OCI-LY7 (cell line): ENCODE data around the gene BSDC1. TPM values are rescaled to one million over a fixed set of nuclear protein-coding genes. Genes with fewer than 3 reads are reported as not detected.
A peak's percentile ranks its signal among the peaks of the same experiment; 100 is the strongest.

Experiments used
- BruUV-seq: library from RNA; stranded (reverse); fragments of 400-500 nt; replicated peaks from 2 replicates; lab custom pipeline; 2021; lab: Mats Ljungman, UMichigan
- CTCF ChIA-PET: fragments of 300-600 bp; sonication (Branson Sonifier 250); formaldehyde crosslinking; loops from one replicate; lab custom pipeline; 2022; ENCODE audit warnings: antibody characterized with exemption; ENCODE audit not compliant: unreplicated experiment; lab: Charles Lee
- POLR2A ChIA-PET: fragments of 300-600 bp; sonication (Branson Sonifier 250); formaldehyde crosslinking; loops from one replicate; lab custom pipeline; 2022; ENCODE audit warnings: antibody characterized with exemption; lab: Charles Lee
- DNase-seq: peaks from one replicate; pipeline ENCODE4 v3.0.0-alpha.2; 2015; ENCODE audit warnings: low spot score
- H2AFZ ChIP-seq: fragments of 200-600 bp; sonication (generic), shearing (Covaris generic); 2 replicates; pipeline ENCODE4 v1.6.1; 2014; ENCODE audit warnings: mild to moderate bottlenecking, antibody characterized with exemption, low read length, moderate library complexity
- H3K27ac ChIP-seq: fragments of 200-600 bp; sonication (generic); 2 replicates; pipeline ENCODE4 v1.5.1; 2014; ENCODE audit warnings: mixed run types, low read depth, mild to moderate bottlenecking, moderate library complexity, low read length, inconsistent platforms; ENCODE audit not compliant: poor library complexity, severe bottlenecking
- H3K36me3 ChIP-seq: fragments of 200-600 bp; sonication (generic); 2 replicates; pipeline ENCODE4 v1.6.1; 2014; ENCODE audit warnings: mild to moderate bottlenecking, antibody characterized with exemption, low read length, moderate library complexity, mixed read lengths; ENCODE audit not compliant: insufficient read depth
- H3K4me1 ChIP-seq: fragments of 200-600 bp; sonication (generic); 2 replicates; pipeline ENCODE4 v1.5.1; 2014; ENCODE audit warnings: mild to moderate bottlenecking, low read length; ENCODE audit not compliant: insufficient read depth, poor library complexity, severe bottlenecking
- H3K4me2 ChIP-seq: fragments of 200-600 bp; sonication (generic); 2 replicates; pipeline ENCODE4 v1.6.1; 2014; ENCODE audit warnings: mild to moderate bottlenecking, low read length
- H3K4me3 ChIP-seq: fragments of 200-600 bp; sonication (generic); 2 replicates; pipeline ENCODE4 v1.5.1; 2014; ENCODE audit warnings: mild to moderate bottlenecking, low read depth, low read length; ENCODE audit not compliant: poor library complexity, severe bottlenecking
- H3K79me2 ChIP-seq: fragments of 200-600 bp; sonication (generic); 2 replicates; pipeline ENCODE4 v1.6.1; 2016; ENCODE audit warnings: low read depth, mild to moderate bottlenecking, low read length, moderate library complexity, mixed read lengths; ENCODE audit not compliant: insufficient read depth
- H3K9me2 ChIP-seq: fragments of 200-600 bp; sonication (generic); 2 replicates; pipeline ENCODE4 v1.6.1; 2016; ENCODE audit warnings: mild to moderate bottlenecking, low read length, mixed read lengths; ENCODE audit not compliant: insufficient read depth
- H3K9me3 ChIP-seq: fragments of 200-600 bp; sonication (generic); 2 replicates; pipeline ENCODE4 v1.6.1; 2014; ENCODE audit warnings: mild to moderate bottlenecking, mixed run types, low read length, mixed read lengths
- H4K20me1 ChIP-seq: fragments of 200-600 bp; sonication (generic); 2 replicates; pipeline ENCODE4 v1.6.1; 2014; ENCODE audit warnings: mild to moderate bottlenecking, antibody characterized with exemption, low read length, moderate library complexity, mixed read lengths; ENCODE audit not compliant: insufficient read depth
- CTCF ChIP-seq: fragments of 200-600 bp; sonication (generic); conservative IDR thresholded peaks from 2 replicates; pipeline ENCODE4 v1.5.1; 2014; ENCODE audit warnings: mild to moderate bottlenecking, antibody characterized with exemption, low read length, moderate library complexity, mixed read lengths
- EZH2phosphoT487 ChIP-seq: fragments of 200-600 bp; sonication (generic); IDR thresholded peaks from 2 replicates; pipeline ENCODE4 v1.6.1; 2018; ENCODE audit warnings: low read depth, borderline replicate concordance, mild to moderate bottlenecking, mixed run types, antibody characterized with exemption, low read length, moderate library complexity, mixed read lengths
- intact Hi-C: fragments of 100-400 bp; cut with micrococcal nuclease; formaldehyde crosslinking; loops from one replicate; pipeline ENCODE4 v1.10.0; 2022; ENCODE audit not compliant: unreplicated experiment
- total RNA-seq, 2 experiments: library from RNA; depleted of rRNA in 1 of 2; stranded (reverse); fragments of >200 nt in 1 of 2; shearing (Covaris generic) in 1 of 2; gene quantifications; 2 replicates each; pipeline ENCODE4 v1.2.3, GENCODE V29; 2014 to 2022

BSDC1 gene
- total RNA-seq, 2 experiments from 2014 or later: 29.6 to 41.8 TPM

DNA sequence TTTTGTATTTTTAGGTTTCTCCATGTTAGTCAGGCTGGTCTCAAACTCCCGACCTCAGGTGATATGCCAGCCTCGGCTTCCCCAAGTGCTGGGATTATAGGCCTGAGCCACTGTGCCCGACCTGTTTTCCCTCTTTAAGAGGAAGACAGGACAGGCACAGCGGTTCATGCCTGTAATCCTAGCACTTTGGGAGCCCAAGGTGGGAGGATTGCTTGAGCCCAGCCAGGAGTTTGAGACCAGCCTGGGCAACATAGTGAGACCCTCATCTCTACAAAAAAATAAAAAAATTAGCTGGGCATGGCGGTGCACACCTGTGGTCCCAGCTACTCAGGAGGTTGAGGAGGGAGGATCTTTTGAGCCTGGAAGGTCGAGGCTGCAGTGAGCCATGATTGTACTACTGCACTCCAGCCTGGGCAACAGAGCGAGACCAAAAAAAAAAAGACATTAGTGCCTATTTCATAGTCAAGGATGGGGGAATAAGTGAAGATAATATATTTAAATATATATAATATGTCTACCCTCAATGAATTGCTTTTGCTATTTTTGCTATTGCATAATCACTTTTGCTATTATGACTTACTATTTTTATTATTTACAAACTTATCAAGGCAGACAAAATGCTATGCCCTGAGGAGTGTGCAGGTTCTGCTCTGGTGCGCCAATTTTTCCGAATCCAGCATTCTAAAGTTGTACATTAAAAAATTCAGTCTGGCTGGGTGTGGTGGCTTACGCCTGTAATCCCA, 75.9 kb downstream of the BSDC1 start:
- intact Hi-C loops: no loop called here
- no TSS peak for BruUV-seq

DNA sequence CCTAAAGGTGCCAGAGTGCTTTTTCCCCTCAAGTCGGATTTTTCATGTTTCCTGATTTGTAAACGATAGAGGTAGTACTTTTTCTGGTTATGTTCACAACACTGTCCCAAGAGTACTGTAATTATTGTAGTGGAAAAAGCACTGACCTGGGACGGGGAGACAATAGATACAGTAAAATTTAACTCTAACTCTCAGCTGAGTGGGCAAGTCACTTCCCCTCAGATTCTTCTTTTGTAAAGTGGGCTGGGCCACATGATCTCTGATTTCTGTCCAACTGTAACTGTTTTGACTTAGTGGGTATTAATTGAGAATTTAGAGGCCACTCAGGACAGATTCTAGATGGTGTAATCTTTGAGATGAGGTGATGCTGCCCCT, 77.4 kb downstream of the BSDC1 start:
- intact Hi-C loops: loop anchor here (1.0 to 2.0 kb wide), 4 partner anchors 25 to 102 kb away; partner anchors contain the start of genes EIF3I, HDAC1 and TMEM234
- Histone ChIP-seq H3K36me3 (peaks cover 70% of the 10 kb centered on the region), H3K4me3 (peak overlapping the region; percentile 40), H3K9me3 (no peaks in the 10 kb centered on the region; the same call in 1 of the 2 replicates), H2AFZ (no peak overlapping the region; the same call in 1 of the 2 replicates), H3K9me2 (no peaks in the 10 kb centered on the region), H4K20me1 (no peaks in the 10 kb centered on the region), H3K79me2 (peaks cover 77% of the 10 kb centered on the region), H3K27ac (peak overlapping the region; percentile 86), H3K4me2 (peak overlapping the region; percentile 62), H3K4me1 (peaks cover 81% of the 10 kb centered on the region)
- ChIA-PET CTCF (interaction anchor here (0.6 to 2.8 kb wide), 2 partner anchors 101 to 106 kb away, joined by 5 to 10 read pairs; no protein-coding TSS in a partner anchor), POLR2A (interaction anchor here (0.6 to 2.1 kb wide), 14 partner anchors 11 to 74 kb away, joined by 3 to 6 read pairs (median 4); partner anchors contain the start of gene LCK)
- DNase-seq: peak; percentile 74
- no TSS peak for BruUV-seq
- TF ChIP-seq EZH2phosphoT487 (no peak), CTCF (no peak)

More for the DNA sequence above, 75.9 kb downstream of the BSDC1 start:
- H3K4me1 ChIP-seq: peaks cover 94% of the 10 kb centered on the region
- no peaks in the 10 kb centered on the region for H4K20me1 ChIP-seq
- H3K4me3 ChIP-seq: no peak overlapping the region
- no peak overlapping the region for H3K4me2 ChIP-seq
- H3K9me3 ChIP-seq: no peaks in the 10 kb centered on the region; the same call in 1 of the 2 replicates
- H3K9me2 ChIP-seq: no peaks in the 10 kb centered on the region
- POLR2A ChIA-PET: interaction anchor here (0.7 to 1.4 kb wide), 6 partner anchors 26 to 75 kb away, joined by 3 to 5 read pairs (median 4); partner anchors contain the start of gene HDAC1
- H2AFZ ChIP-seq: no peak overlapping the region
- H3K79me2 ChIP-seq: peaks cover 76% of the 10 kb centered on the region
- peak overlapping the region; percentile 86 for H3K27ac ChIP-seq
- CTCF ChIA-PET: interaction anchor here (1.0 to 2.8 kb wide), 3 partner anchors 22 to 102 kb away, joined by 3 to 10 read pairs (median 4); no protein-coding TSS in a partner anchor
- peaks cover 72% of the 10 kb centered on the region for H3K36me3 ChIP-seq
- no peak for DNase-seq
- TF ChIP-seq CTCF: no peak

Other genes starting within 250 kb of the BSDC1 start
- 42.0 and 47.5 TPM in 2 replicates for gene TXLNA, start 214.8 kb downstream of the BSDC1 start, total RNA-seq (2014; rRNA removed; shearing (Covaris generic))
- 46.4 and 47.3 TPM in 2 replicates for gene TXLNA, start 214.8 kb downstream of the BSDC1 start, total RNA-seq (2022)
- 28.3 and 32.8 TPM in 2 replicates for gene CCDC28B, start 193.8 kb downstream of the BSDC1 start, total RNA-seq (2014; rRNA removed; shearing (Covaris generic))
- 53.4 and 54.4 TPM in 2 replicates for gene CCDC28B, start 193.8 kb downstream of the BSDC1 start, total RNA-seq (2022)
- 12.1 and 14.5 TPM in 2 replicates for gene IQCC, start 188.8 kb downstream of the BSDC1 start, total RNA-seq (2014; rRNA removed; shearing (Covaris generic))
- gene IQCC, start 188.8 kb downstream of the BSDC1 start, total RNA-seq (2022): 8.0 and 8.4 TPM in 2 replicates
- 0.06 and 0.15 TPM in 2 replicates for gene DCDC2B, start 185.4 kb downstream of the BSDC1 start, total RNA-seq (2014; rRNA removed; shearing (Covaris generic))
- gene DCDC2B, start 185.4 kb downstream of the BSDC1 start, total RNA-seq (2022): 0.26 and 0.29 TPM in 2 replicates
- 14.9 and 17.1 TPM in 2 replicates for gene TMEM234, start 172.1 kb downstream of the BSDC1 start, total RNA-seq (2014; rRNA removed; shearing (Covaris generic))
- 17.5 and 24.5 TPM in 2 replicates for gene TMEM234, start 172.1 kb downstream of the BSDC1 start, total RNA-seq (2022)
- gene EIF3I, start 172.0 kb downstream of the BSDC1 start, total RNA-seq (2014; rRNA removed; shearing (Covaris generic)): 144 and 182 TPM in 2 replicates
- gene EIF3I, start 172.0 kb downstream of the BSDC1 start, total RNA-seq (2022): 193 and 207 TPM in 2 replicates
- 1.1 and 1.6 TPM in 2 replicates for gene FAM167B, start 147.2 kb downstream of the BSDC1 start, total RNA-seq (2014; rRNA removed; shearing (Covaris generic))
- gene FAM167B, start 147.2 kb downstream of the BSDC1 start, total RNA-seq (2022): 1.8 and 3.1 TPM in 2 replicates
- 217 and 218 TPM in 2 replicates for gene LCK, start 143.2 kb downstream of the BSDC1 start, total RNA-seq (2014; rRNA removed; shearing (Covaris generic))
- 135 and 146 TPM in 2 replicates for gene LCK, start 143.2 kb downstream of the BSDC1 start, total RNA-seq (2022)
- 259 and 270 TPM in 2 replicates for gene HDAC1, start 102.4 kb downstream of the BSDC1 start, total RNA-seq (2014; rRNA removed; shearing (Covaris generic))
- gene HDAC1, start 102.4 kb downstream of the BSDC1 start, total RNA-seq (2022): 254 and 263 TPM in 2 replicates
- gene MARCKSL1, start 58.2 kb downstream of the BSDC1 start, total RNA-seq (2014; rRNA removed; shearing (Covaris generic)): 120 and 130 TPM in 2 replicates
- gene MARCKSL1, start 58.2 kb downstream of the BSDC1 start, total RNA-seq (2022): 246 and 288 TPM in 2 replicates
- gene FAM229A, start 32.0 kb downstream of the BSDC1 start, total RNA-seq (2014; rRNA removed; shearing (Covaris generic)): 3.2 and 5.2 TPM in 2 replicates
- 13.5 and 16.5 TPM in 2 replicates for gene FAM229A, start 32.0 kb downstream of the BSDC1 start, total RNA-seq (2022)
- gene TSSK3, start 31.9 kb downstream of the BSDC1 start, total RNA-seq (2014; rRNA removed; shearing (Covaris generic)): 1.1 and 2.0 TPM in 2 replicates
- 7.8 and 10.1 TPM in 2 replicates for gene TSSK3, start 31.9 kb downstream of the BSDC1 start, total RNA-seq (2022)
- gene ZBTB8B, start 70.6 kb upstream of the BSDC1 start, total RNA-seq (2014; rRNA removed; shearing (Covaris generic)): 0.03 TPM in 1 of 2 replicates, not detected in the other
- gene ZBTB8B, start 70.6 kb upstream of the BSDC1 start, total RNA-seq (2022): not detected in 2 replicates
- 0.54 and 1.5 TPM in 2 replicates for gene ZBTB8A, start 145.0 kb upstream of the BSDC1 start, total RNA-seq (2014; rRNA removed; shearing (Covaris generic))
- 0.24 and 0.29 TPM in 2 replicates for gene ZBTB8A, start 145.0 kb upstream of the BSDC1 start, total RNA-seq (2022)